Activated B cell treated with CpG ODN at 0.5 μM for 24 hours (primary cell): ENCODE results near the gene ATP5ME. TPM values are rescaled to one million over a fixed set of nuclear protein-coding genes. Genes with fewer than 3 reads are reported as not detected.

Experiments used
- ATAC-seq: fragments of 200-7000 bp; cut with Tn5 transposase; one replicate; pipeline ENCODE4 v1.10.0; 2021; ENCODE audit warnings: low read depth, mild to moderate bottlenecking, moderate library complexity
- CTCF ChIA-PET: fragments of 350-600 bp; sonication (Branson Sonifier 250); formaldehyde crosslinking; loops from one replicate; lab custom pipeline; 2021; ENCODE audit warnings: antibody characterized with exemption; lab: Charles Lee
- POLR2A ChIA-PET: fragments of 350-600 bp; sonication (Branson Sonifier 250); formaldehyde crosslinking; loops from one replicate; lab custom pipeline; 2021; ENCODE audit warnings: antibody characterized with exemption; lab: Charles Lee
- DNase-seq: peaks from one replicate; pipeline ENCODE4 v3.0.0; 2022
- H3K27ac Mint-ChIP-seq: one replicate; pipeline ENCODE4 v1.8.0; 2020; ENCODE audit warnings: mixed read lengths
- H3K27me3 Mint-ChIP-seq: one replicate; pipeline ENCODE4 v1.8.0; 2021; ENCODE audit warnings: mixed read lengths
- H3K36me3 Mint-ChIP-seq: one replicate; pipeline ENCODE4 v1.8.0; 2021; ENCODE audit warnings: low read depth, mixed read lengths
- H3K4me1 Mint-ChIP-seq: one replicate; pipeline ENCODE4 v1.8.0; 2021; ENCODE audit warnings: mixed read lengths
- H3K4me3 Mint-ChIP-seq: one replicate; pipeline ENCODE4 v1.8.0; 2020; ENCODE audit warnings: mild to moderate bottlenecking, mixed read lengths
- H3K9me3 Mint-ChIP-seq: one replicate; pipeline ENCODE4 v1.8.0; 2020; ENCODE audit warnings: mixed read lengths
- CTCF ChIP-seq: fragments of 200-600 bp; IDR thresholded peaks from one replicate; pipeline ENCODE4 v1.8.0; 2022; ENCODE audit warnings: antibody characterized with exemption, mild to moderate bottlenecking
- intact Hi-C: fragments of 100-400 bp; cut with micrococcal nuclease; formaldehyde crosslinking; loops from one replicate; pipeline ENCODE4 v1.15.1; 2024
- total RNA-seq: library from RNA; stranded (reverse); gene quantifications from 2 replicates; pipeline ENCODE4 v1.2.3, GENCODE V29; 2022

The ATP5ME gene
- total RNA-seq, 1 donor from 2014 or later = 152 TPM

- POLR2A ChIA-PET = no interaction called here
- H3K36me3 Mint-ChIP-seq = peaks cover 12% of the 10 kb centered on the region
- ATAC-seq = no peak
- TF ChIP-seq CTCF = no peak
- no peak overlapping the region for H3K4me3 Mint-ChIP-seq
- no peaks in the 10 kb centered on the region for H3K9me3 Mint-ChIP-seq
- H3K27ac Mint-ChIP-seq = no peak overlapping the region
- DNase-seq = no peak
- H3K4me1 Mint-ChIP-seq = peaks cover 2% of the 10 kb centered on the region
- no peaks in the 10 kb centered on the region for H3K27me3 Mint-ChIP-seq
- intact Hi-C loops = no loop called here
- CTCF ChIA-PET = no interaction called here
Measured at GRCh38 chr4:657834-658667, 16.0 kb downstream of the ATP5ME start.

GRCh38 chr4:657338-657833, 16.7 kb downstream of the ATP5ME start:
- H3K27ac Mint-ChIP-seq = no peak overlapping the region

GRCh38 chr4:656436-657337, 17.4 kb downstream of the ATP5ME start:
- ChIA-PET POLR2A (no interaction called here), CTCF (no interaction called here)
- H3K27me3 Mint-ChIP-seq = no peaks in the 10 kb centered on the region
- no peaks in the 10 kb centered on the region for H3K9me3 Mint-ChIP-seq
- H3K36me3 Mint-ChIP-seq = peaks cover 11% of the 10 kb centered on the region
- DNase-seq (no peak), ATAC-seq (no peak)
- H3K4me1 Mint-ChIP-seq = no peaks in the 10 kb centered on the region
- no peak for TF ChIP-seq CTCF
- no peak overlapping the region for H3K4me3 Mint-ChIP-seq
- H3K27ac Mint-ChIP-seq = no peak overlapping the region
- intact Hi-C loops = no loop called here

More at GRCh38 chr4:657338-657833, 16.7 kb downstream of the ATP5ME start:
- DNase-seq (no peak), ATAC-seq (no peak)
- Mint-ChIP-seq H3K4me3 (no peak overlapping the region), H3K9me3 (no peaks in the 10 kb centered on the region), H3K4me1 (no peaks in the 10 kb centered on the region), H3K27me3 (no peaks in the 10 kb centered on the region), H3K36me3 (peaks cover 12% of the 10 kb centered on the region)
- CTCF ChIA-PET = no interaction called here
- no peak for TF ChIP-seq CTCF
- POLR2A ChIA-PET = no interaction called here
- intact Hi-C loops = no loop called here

- TF ChIP-seq CTCF = no peak
- no peaks in the 10 kb centered on the region for H3K4me1 Mint-ChIP-seq
- DNase-seq = no peak
- ChIA-PET CTCF (no interaction called here), POLR2A (no interaction called here)
- no peak for ATAC-seq
- intact Hi-C loops = no loop called here
- no peaks in the 10 kb centered on the region for H3K9me3 Mint-ChIP-seq
- H3K27ac Mint-ChIP-seq = no peak overlapping the region
- no peak overlapping the region for H3K4me3 Mint-ChIP-seq
- H3K36me3 Mint-ChIP-seq = peaks cover 5% of the 10 kb centered on the region
- H3K27me3 Mint-ChIP-seq = peaks cover 2% of the 10 kb centered on the region
Measured at GRCh38 chr4:655464-656151, 18.5 kb downstream of the ATP5ME start.
